Esophagus squamous epithelium (tissue), 5 donors: ENCODE measurements around the gene SLC25A13. TPM values are rescaled to one million over a fixed set of nuclear protein-coding genes. Genes with fewer than 3 reads are reported as not detected.

Source experiments
- DNase-seq: peaks from one replicate; lab custom pipeline; 2025; lab: John Stamatoyannopoulos, UW
- H3K27ac ChIP-seq, 4 donors: fragments of 200-600 bp; sonication (generic); one replicate each; pipeline ENCODE4 v1.5.1; 2016 to 2019; ENCODE audit warnings: mild to moderate bottlenecking in 1 of 4
- H3K27me3 ChIP-seq, 4 donors: fragments of 200-600 bp; sonication (generic); 1 replicate in 3 of 4; 2 replicates in 1 of 4; pipeline versions ENCODE4 v1.5.1 to v1.6.0; 2017 to 2021; ENCODE audit warnings: antibody characterized with exemption in 1 of 4
- H3K36me3 ChIP-seq, 3 donors: fragments of 200-600 bp; sonication (generic); one replicate each; pipeline ENCODE4 v1.5.1; 2016 to 2019
- H3K4me1 ChIP-seq, 3 donors: fragments of 200-600 bp; sonication (generic); one replicate each; pipeline ENCODE4 v1.5.1; 2017 to 2019
- H3K4me3 ChIP-seq, 4 donors: fragments of 200-600 bp; sonication (generic); 1 replicate in 3 of 4; 2 replicates in 1 of 4; pipeline ENCODE4 v1.5.1; 2016 to 2019; ENCODE audit warnings: mild to moderate bottlenecking in 2 of 4, moderate library complexity in 1 of 4
- H3K9me3 ChIP-seq, 3 donors: fragments of 200-600 bp; sonication (generic); one replicate each; pipeline ENCODE4 v1.5.1; 2016 to 2019
- CTCF ChIP-seq, 6 experiments: fragments of 450-650 bp in 4 of 6; fragments of 200-600 bp in 2 of 6; sonication (generic) in 2 of 6; IDR thresholded peaks; one replicate each; pipeline ENCODE4 v1.5.1; 2016 to 2019; ENCODE audit warnings: antibody characterized with exemption in 6 of 6, mild to moderate bottlenecking in 4 of 6, moderate library complexity in 4 of 6
- POLR2A ChIP-seq, 4 donors: fragments of 450-650 bp; IDR thresholded peaks; one replicate each; pipeline ENCODE4 v1.6.1; 2017; ENCODE audit warnings: antibody characterized with exemption in 4 of 4, mild to moderate bottlenecking in 4 of 4, moderate library complexity in 3 of 4
- WGBS, 2 donors: methylation state at CpG; one replicate each; pipeline ENCODE4 v1.1.5; 2018; 5-methylcytosine and 5-hydroxymethylcytosine counted together
- intact Hi-C: fragments of 100-400 bp; cut with DNase I; formaldehyde crosslinking; loops from one replicate; pipeline ENCODE4 v1.15.0; 2022
- total RNA-seq, 4 donors: library from RNA; depleted of rRNA; stranded (reverse); fragments of >200 nt; gene quantifications; one replicate each; pipeline ENCODE4 v1.1.0, GENCODE V29; 2016
- donor health status: DM: yes; HTN: yes; CAD: no.

The SLC25A13 gene
- total RNA-seq, 4 donors from 2014 or later = 12.7 to 37.3 (median 23.0) TPM

- intact Hi-C loops = no loop called here
- TF ChIP-seq CTCF (IDR thresholded peaks at IDR 0.05) (no peak), POLR2A (IDR thresholded peaks at IDR 0.05) (no peak)
- 94 to 97% methylated on average over 7 of the region's 7 CpGs for WGBS, 2 donors
These were observed 105.5 kb downstream of the SLC25A13 start for GRCh38 chr7:96216373-96216772.

DNA sequence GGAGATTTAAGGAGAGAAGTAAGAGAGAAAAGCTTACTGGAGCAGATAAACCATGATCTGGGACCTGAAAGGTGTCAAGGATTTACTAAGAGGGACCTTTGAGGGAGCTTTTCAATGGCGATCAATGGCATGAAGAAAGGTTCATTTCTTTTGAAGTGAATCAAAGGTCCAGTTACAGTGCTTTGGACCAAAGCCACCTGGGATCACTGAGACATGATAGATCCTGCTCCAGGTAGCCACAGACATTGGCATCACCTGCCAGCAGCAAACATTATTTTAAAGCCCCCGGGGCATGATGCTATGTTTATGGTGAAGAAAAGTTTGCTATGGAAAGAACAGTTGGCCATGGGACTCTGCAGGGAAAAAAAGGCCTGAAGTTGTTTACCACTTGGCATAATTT is 109.4 kb downstream of the SLC25A13 start:
- no peak overlapping the region for H3K4me3 ChIP-seq
- H3K4me1 ChIP-seq = no peaks in the 10 kb centered on the region
- intact Hi-C loops = no loop called here
- H3K9me3 ChIP-seq = no peaks in the 10 kb centered on the region
- H3K36me3 ChIP-seq = peaks cover 0 to 12% (median 0%) of the 10 kb centered on the region in 3 donors
- TF ChIP-seq CTCF (IDR thresholded peaks at IDR 0.05) = no peak
- H3K27ac ChIP-seq = no peak overlapping the region
- WGBS, 2 donors = 85 to 86% methylated on average over 2 of the region's 2 CpGs
- no peak for DNase-seq
- no peaks in the 10 kb centered on the region for H3K27me3 ChIP-seq

More at GRCh38 chr7:96216373-96216772, 105.5 kb downstream of the SLC25A13 start:
- Histone ChIP-seq H3K9me3 (no peaks in the 10 kb centered on the region), H3K4me1 (peaks cover 0 to 15% (median 10%) of the 10 kb centered on the region in 3 donors), H3K4me3 (no peak overlapping the region), H3K27me3 (no peaks in the 10 kb centered on the region), H3K27ac (no peak overlapping the region), H3K36me3 (no peaks in the 10 kb centered on the region)
- no peak for DNase-seq

- TF ChIP-seq POLR2A (IDR thresholded peaks at IDR 0.05) = no peak
- no peak for TF ChIP-seq CTCF (IDR thresholded peaks at IDR 0.05)
- DNase-seq = no peak
- Histone ChIP-seq H3K36me3 (peaks cover 0 to 17% (median 0%) of the 10 kb centered on the region in 3 donors), H3K27ac (no peak overlapping the region), H3K9me3 (no peaks in the 10 kb centered on the region), H3K4me3 (no peak overlapping the region), H3K4me1 (no peaks in the 10 kb centered on the region), H3K27me3 (no peaks in the 10 kb centered on the region)
- intact Hi-C loops = no loop called here
These were observed 109.9 kb downstream of the SLC25A13 start for GRCh38 chr7:96211954-96212353.

DNA sequence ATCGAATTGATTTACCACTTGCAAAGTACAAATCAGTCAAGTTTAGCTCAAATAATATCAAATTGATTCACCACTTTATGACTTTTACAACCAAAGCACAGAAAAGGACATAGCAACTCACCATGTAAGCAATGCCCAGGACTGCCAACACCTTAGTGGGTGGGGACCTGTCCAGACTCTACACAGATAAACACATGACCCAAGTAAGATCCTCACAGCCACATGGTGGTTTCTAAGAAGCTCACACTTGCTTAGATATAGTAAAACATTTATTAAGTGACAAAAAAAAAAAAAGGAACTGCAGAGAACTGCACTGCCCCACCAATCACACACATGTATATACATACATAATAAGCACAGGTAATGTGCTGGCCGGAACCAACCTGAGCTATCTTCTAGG is 116.2 kb downstream of the SLC25A13 start:
- no peak for TF ChIP-seq POLR2A (IDR thresholded peaks at IDR 0.05)
- no peak for TF ChIP-seq CTCF (IDR thresholded peaks at IDR 0.05)
- Histone ChIP-seq H3K4me1 (no peaks in the 10 kb centered on the region), H3K27ac (no peak overlapping the region)

DNA sequence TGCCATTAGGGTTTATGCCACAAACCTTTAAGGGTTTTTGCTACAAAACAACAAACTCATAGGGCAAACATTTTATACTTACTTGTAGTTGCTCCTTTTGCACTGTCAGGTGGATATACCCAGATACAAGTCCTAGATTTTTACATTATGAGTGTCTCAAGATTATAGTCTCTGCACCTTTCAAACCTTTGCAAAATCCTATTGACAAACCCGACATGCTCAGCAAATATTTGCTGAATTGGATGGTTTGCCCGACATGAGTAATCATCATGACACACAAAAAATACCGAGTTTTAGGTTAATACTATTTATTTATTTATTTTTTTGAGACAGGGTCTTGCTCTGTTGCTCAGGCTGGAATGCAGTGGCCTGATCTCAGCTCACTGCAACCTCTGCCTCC is 117.3 kb downstream of the SLC25A13 start:
- H3K27me3 ChIP-seq = no peaks in the 10 kb centered on the region
- 67 to 90% methylated on average over 3 of the region's 3 CpGs for whole genome bisulfite sequencing, 2 donors
- intact Hi-C loops = no loop called here
- peaks cover 0 to 29% (median 0%) of the 10 kb centered on the region in 3 donors for H3K36me3 ChIP-seq
- no peak overlapping the region for H3K27ac ChIP-seq
- no peaks in the 10 kb centered on the region for H3K4me1 ChIP-seq
- TF ChIP-seq CTCF (IDR thresholded peaks at IDR 0.05) (no peak), POLR2A (IDR thresholded peaks at IDR 0.05) (no peak)
- H3K4me3 ChIP-seq = no peak overlapping the region
- no peaks in the 10 kb centered on the region for H3K9me3 ChIP-seq
- DNase-seq = no peak

More for the DNA sequence above, 116.2 kb downstream of the SLC25A13 start:
- WGBS, 2 donors = 82 to 92% methylated on average over 2 of the region's 2 CpGs
- intact Hi-C loops = no loop called here
- no peak overlapping the region for H3K4me3 ChIP-seq
- H3K9me3 ChIP-seq = no peaks in the 10 kb centered on the region
- peaks cover 0 to 29% (median 0%) of the 10 kb centered on the region in 3 donors for H3K36me3 ChIP-seq
- no peaks in the 10 kb centered on the region for H3K27me3 ChIP-seq
- DNase-seq = no peak
